HG03520 (cell line): ENCODE data around the gene ADCY1.

Experiments used
- ATAC-seq: cut with Tn5 transposase; IDR thresholded peaks from one replicate; pipeline ENCODE4 v1.9.1; 2021; ENCODE audit warnings: mild to moderate bottlenecking, moderate library complexity; ENCODE audit not compliant: unreplicated experiment

Gene ADCY1

GRCh38 chr7:45623157-45623556, 49.0 kb downstream of the ADCY1 start:
- ATAC-seq = no peak

GRCh38 chr7:45623740-45624391, 49.7 kb downstream of the ADCY1 start:
- no peak for ATAC-seq

- no peak for ATAC-seq
These were observed 50.2 kb downstream of the ADCY1 start for GRCh38 chr7:45624392-45624760.

- ATAC-seq = no peak
These were observed 50.9 kb downstream of the ADCY1 start for GRCh38 chr7:45625067-45625466.

GRCh38 chr7:45625714-45626440, 51.7 kb downstream of the ADCY1 start:
- ATAC-seq = no peak

- no peak for ATAC-seq
These were observed 52.6 kb downstream of the ADCY1 start for GRCh38 chr7:45626441-45627430.

GRCh38 chr7:45627691-45628456, 53.7 kb downstream of the ADCY1 start:
- ATAC-seq = no peak

- no peak for ATAC-seq
These were observed 57.4 kb downstream of the ADCY1 start for GRCh38 chr7:45631569-45631968.

GRCh38 chr7:45636733-45637132, 62.6 kb downstream of the ADCY1 start:
- ATAC-seq = no peak

- no peak for ATAC-seq
These were observed 64.7 kb downstream of the ADCY1 start for GRCh38 chr7:45638916-45639315.

- no peak for ATAC-seq
These were observed 67.9 kb downstream of the ADCY1 start for GRCh38 chr7:45642044-45642443.

GRCh38 chr7:45643630-45644029, 69.5 kb downstream of the ADCY1 start:
- ATAC-seq = no peak

GRCh38 chr7:45644237-45644636, 70.1 kb downstream of the ADCY1 start:
- ATAC-seq = no peak

GRCh38 chr7:45645141-45645969, 71.2 kb downstream of the ADCY1 start:
- ATAC-seq = no peak

- ATAC-seq = no peak
These were observed 72.1 kb downstream of the ADCY1 start for GRCh38 chr7:45646207-45646821.

- no peak for ATAC-seq
These were observed 73.0 kb downstream of the ADCY1 start for GRCh38 chr7:45646996-45647825.

GRCh38 chr7:45647967-45648670, 74.0 kb downstream of the ADCY1 start:
- no peak for ATAC-seq

GRCh38 chr7:45648671-45648995, 74.5 kb downstream of the ADCY1 start:
- ATAC-seq = no peak
